Measurements from ENCODE around the gene AGO3. TPM values are rescaled to one million over a fixed set of nuclear protein-coding genes. Genes with fewer than 3 reads are reported as not detected.

Gene AGO3
- polyA plus RNA-seq, 2 of the 4 experiments (the other 2 are of a cell fraction): 3.8 to 14.7 TPM

DNA sequence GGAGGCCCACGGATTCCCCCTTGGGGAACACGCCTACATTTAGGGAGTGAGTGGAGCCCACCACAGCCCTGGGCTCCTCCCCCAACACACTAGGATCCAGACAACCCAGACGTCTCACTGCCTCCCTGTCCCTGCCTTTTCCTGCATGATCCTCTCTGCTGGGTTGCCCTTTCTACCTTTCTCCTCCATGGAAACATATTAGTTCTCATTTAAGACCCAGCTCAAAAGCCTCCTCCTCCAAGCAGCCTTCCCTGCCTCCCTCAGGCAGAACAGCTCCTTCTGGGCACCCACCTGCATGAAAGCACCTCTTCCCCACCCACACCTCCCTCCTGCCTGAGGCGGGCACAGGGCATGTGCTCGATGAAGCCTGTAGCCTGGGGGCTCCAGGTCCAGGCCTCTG, 183.5 kb downstream of the AGO3 start:
- POLR2A ChIA-PET: no interaction called here
- FAIRE-seq (no peak), ATAC-seq (no peak), DNase-seq (ENCODE audit: low read depth in 1 of 2, low spot score in 1 of 2) (no peak)
- 44% methylated on average over 5 of the region's 5 CpGs for WGBS (ENCODE audit: missing lambda C conversion rate)
- no peaks in the 10 kb centered on the region for H3K4me1 ChIP-seq
- no peak overlapping the region for H3K4me3 ChIP-seq
- CTCF ChIA-PET: interaction anchor here (0.6 to 8.0 kb wide), 4 partner anchors 20 to 257 kb away, joined by 3 to 49 read pairs (median 4); no protein-coding TSS in a partner anchor
- no peak overlapping the region for H3K27ac ChIP-seq
- no peak overlapping the region for H3K4me2 ChIP-seq
- no peaks in the 10 kb centered on the region for H3K9me3 ChIP-seq
- TF ChIP-seq HOXB13 (CRISPR knock-in tag; IDR thresholded peaks at IDR 0.05; ENCODE audit: low read depth) (no peak), ZSCAN20 (CRISPR knock-in tag; IDR thresholded peaks at IDR 0.05) (no peak), ATOH8 (CRISPR knock-in tag; IDR thresholded peaks at IDR 0.05; ENCODE audit: low read depth) (no peak), KDM5A (IDR thresholded peaks at IDR 0.05) (no peak), MAFK (IDR thresholded peaks at IDR 0.05; ENCODE audit: partially characterized antibody) (no peak), CHD2 (IDR thresholded peaks at IDR 0.05; ENCODE audit: low read length, partially characterized antibody) (no peak), SREBF2 (IDR thresholded peaks at IDR 0.05) (no peak)
- TF ChIP-seq, protein P1, sequence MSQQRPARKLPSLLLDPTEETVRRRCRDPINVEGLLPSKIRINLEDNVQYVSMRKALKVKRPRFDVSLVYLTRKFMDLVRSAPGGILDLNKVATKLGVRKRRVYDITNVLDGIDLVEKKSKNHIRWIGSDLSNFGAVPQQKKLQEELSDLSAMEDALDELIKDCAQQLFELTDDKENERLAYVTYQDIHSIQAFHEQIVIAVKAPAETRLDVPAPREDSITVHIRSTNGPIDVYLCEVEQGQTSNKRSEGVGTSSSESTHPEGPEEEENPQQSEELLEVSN (IDR thresholded peaks at IDR 0.05; ENCODE audit: borderline replicate concordance, low read depth): no peak
- TF ChIP-seq, protein P2, sequence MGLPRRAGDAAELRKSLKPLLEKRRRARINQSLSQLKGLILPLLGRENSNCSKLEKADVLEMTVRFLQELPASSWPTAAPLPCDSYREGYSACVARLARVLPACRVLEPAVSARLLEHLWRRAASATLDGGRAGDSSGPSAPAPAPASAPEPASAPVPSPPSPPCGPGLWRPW (IDR thresholded peaks at IDR 0.05): no peak

DNA sequence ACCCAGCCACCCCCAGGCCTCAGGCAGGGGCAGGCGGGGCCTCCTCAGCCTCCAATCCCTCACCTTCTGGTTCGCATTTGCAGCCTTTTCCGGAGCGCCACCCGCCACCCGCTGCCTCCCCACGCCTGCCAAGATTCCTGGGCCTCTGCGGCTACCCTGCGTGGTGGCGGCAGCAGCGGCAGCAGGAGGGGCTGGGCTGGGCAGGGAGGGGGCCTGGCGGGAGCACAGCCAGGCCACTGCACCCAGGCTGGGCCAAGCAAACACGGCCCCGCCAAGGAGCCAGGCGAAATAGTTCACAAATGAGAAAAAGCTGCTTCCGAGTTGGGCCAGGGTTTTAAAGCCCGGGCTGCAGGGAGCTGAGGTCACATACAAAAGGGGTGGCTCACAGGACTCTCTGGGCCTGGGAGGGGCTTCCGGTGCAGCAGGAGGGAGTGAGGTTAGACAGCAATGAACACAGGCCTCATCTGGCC, 184.3 kb downstream of the AGO3 start:
- Histone ChIP-seq H3K4me1 (no peaks in the 10 kb centered on the region), H3K27ac (no peak overlapping the region), H3K4me2 (no peak overlapping the region), H3K9me3 (no peaks in the 10 kb centered on the region), H3K4me3 (no peak overlapping the region)
- ChIA-PET POLR2A (no interaction called here), CTCF (interaction anchor here (1.2 to 8.0 kb wide), 3 partner anchors 19 to 257 kb away, joined by 3 to 49 read pairs (median 7); no protein-coding TSS in a partner anchor)
- DNase-seq (ENCODE audit: low read depth in 1 of 2, low spot score in 1 of 2): no peak
- ATAC-seq: no peak
- no peak for FAIRE-seq
- TF ChIP-seq CHD2 (IDR thresholded peaks at IDR 0.05; ENCODE audit: low read length, partially characterized antibody) (no peak), NPAS2 (CRISPR knock-in tag; IDR thresholded peaks at IDR 0.05; ENCODE audit: borderline replicate concordance) (no peak), BHLHE40 (IDR thresholded peaks at IDR 0.05; ENCODE audit: low read depth, low read length) (no peak), RNF2 (IDR thresholded peaks at IDR 0.05; ENCODE audit: borderline replicate concordance, low read depth) (no peak), FOSB (CRISPR knock-in tag; IDR thresholded peaks at IDR 0.05) (no peak), POLR2AphosphoS2 (conservative IDR thresholded peaks at IDR 0.05; ENCODE audit: low read length) (no peak), HOXB13 (CRISPR knock-in tag; IDR thresholded peaks at IDR 0.05; ENCODE audit: low read depth) (no peak), CBX2 (IDR thresholded peaks at IDR 0.05; ENCODE audit: borderline replicate concordance, low read depth) (no peak), ZNF302 (CRISPR knock-in tag; IDR thresholded peaks at IDR 0.05) (no peak), CHD4 (IDR thresholded peaks at IDR 0.05; ENCODE audit: borderline replicate concordance) (no peak), FOXS1 (CRISPR knock-in tag; IDR thresholded peaks at IDR 0.05) (no peak), TFCP2L1 (CRISPR knock-in tag; IDR thresholded peaks at IDR 0.05) (no peak)
- TF ChIP-seq, protein P3, sequence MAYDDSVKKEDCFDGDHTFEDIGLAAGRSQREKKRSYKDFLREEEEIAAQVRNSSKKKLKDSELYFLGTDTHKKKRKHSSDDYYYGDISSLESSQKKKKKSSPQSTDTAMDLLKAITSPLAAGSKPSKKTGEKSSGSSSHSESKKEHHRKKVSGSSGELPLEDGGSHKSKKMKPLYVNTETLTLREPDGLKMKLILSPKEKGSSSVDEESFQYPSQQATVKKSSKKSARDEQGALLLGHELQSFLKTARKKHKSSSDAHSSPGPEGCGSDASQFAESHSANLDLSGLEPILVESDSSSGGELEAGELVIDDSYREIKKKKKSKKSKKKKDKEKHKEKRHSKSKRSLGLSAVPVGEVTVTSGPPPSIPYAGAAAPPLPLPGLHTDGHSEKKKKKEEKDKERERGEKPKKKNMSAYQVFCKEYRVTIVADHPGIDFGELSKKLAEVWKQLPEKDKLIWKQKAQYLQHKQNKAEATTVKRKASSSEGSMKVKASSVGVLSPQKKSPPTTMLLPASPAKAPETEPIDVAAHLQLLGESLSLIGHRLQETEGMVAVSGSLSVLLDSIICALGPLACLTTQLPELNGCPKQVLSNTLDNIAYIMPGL (CRISPR knock-in tag; IDR thresholded peaks at IDR 0.05; ENCODE audit: borderline replicate concordance): no peak
- TF ChIP-seq, protein P4, sequence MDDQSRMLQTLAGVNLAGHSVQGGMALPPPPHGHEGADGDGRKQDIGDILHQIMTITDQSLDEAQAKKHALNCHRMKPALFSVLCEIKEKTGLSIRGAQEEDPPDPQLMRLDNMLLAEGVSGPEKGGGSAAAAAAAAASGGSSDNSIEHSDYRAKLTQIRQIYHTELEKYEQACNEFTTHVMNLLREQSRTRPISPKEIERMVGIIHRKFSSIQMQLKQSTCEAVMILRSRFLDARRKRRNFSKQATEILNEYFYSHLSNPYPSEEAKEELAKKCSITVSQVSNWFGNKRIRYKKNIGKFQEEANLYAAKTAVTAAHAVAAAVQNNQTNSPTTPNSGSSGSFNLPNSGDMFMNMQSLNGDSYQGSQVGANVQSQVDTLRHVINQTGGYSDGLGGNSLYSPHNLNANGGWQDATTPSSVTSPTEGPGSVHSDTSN (IDR thresholded peaks at IDR 0.05): no peak
- 75% methylated on average over 7 of the region's 18 CpGs for WGBS (ENCODE audit: missing lambda C conversion rate)
